Measurements from ENCODE around the gene GCK.

DNA sequence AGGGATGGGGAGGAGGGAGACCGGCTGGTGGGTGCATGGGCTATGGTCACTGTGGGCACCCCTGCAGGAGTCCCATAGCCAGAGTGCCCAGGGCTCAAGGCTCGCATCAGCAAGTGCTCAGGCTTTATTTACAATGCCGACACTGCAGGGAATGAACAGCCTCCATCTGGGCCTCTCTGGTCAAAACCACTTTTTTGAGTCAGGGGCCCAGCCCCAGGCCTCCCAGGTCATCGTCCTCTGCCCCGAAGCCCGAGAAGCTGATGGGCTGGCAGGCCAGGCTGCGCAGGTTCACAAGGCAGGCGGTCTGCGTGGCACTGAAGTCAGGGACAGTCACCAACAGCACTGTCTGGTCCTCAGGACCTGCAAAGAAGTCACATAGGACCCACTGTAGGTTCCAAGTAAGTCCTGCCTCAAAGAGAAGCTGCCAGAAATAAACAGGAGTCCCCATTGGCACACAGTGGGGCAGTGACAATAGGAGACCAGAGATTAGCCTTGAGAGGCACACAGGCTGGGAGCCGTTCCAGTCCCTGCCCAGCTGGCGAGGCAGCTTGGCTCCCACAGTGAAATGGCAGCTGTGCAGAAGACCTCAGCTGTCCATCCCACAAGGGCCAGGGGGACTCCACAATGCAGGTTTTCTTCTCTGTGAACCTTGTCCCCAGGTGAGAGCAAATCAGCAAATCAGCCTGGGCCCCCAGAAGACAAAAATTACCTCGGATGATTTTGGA lies 74.5 kb downstream of the GCK start:
- TF ChIP-seq, protein P1, sequence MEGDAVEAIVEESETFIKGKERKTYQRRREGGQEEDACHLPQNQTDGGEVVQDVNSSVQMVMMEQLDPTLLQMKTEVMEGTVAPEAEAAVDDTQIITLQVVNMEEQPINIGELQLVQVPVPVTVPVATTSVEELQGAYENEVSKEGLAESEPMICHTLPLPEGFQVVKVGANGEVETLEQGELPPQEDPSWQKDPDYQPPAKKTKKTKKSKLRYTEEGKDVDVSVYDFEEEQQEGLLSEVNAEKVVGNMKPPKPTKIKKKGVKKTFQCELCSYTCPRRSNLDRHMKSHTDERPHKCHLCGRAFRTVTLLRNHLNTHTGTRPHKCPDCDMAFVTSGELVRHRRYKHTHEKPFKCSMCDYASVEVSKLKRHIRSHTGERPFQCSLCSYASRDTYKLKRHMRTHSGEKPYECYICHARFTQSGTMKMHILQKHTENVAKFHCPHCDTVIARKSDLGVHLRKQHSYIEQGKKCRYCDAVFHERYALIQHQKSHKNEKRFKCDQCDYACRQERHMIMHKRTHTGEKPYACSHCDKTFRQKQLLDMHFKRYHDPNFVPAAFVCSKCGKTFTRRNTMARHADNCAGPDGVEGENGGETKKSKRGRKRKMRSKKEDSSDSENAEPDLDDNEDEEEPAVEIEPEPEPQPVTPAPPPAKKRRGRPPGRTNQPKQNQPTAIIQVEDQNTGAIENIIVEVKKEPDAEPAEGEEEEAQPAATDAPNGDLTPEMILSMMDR (IDR thresholded peaks at IDR 0.05): no peak
- no peak for TF ChIP-seq EZH2 (IDR thresholded peaks at IDR 0.05; ENCODE audit: borderline replicate concordance, insufficient read depth, low read depth, low read length, poor library complexity, severe bottlenecking)
